HepG2 (cell line): Measurements from ENCODE around the gene MRPL14. TPM values are rescaled to one million over a fixed set of nuclear protein-coding genes. Genes with fewer than 3 reads are reported as not detected.

ENCODE experiments used
- PAWR ChIP-seq: sonication (generic); formaldehyde crosslinking; IDR thresholded peaks from 2 replicates; pipeline ENCODE4 v1.4.0; 2020; ENCODE audit warnings: missing genetic modification reagents, mild to moderate bottlenecking, borderline replicate concordance
- PRMT3 ChIP-seq: sonication (generic); formaldehyde crosslinking; IDR thresholded peaks from 2 replicates; pipeline ENCODE4 v1.8.1; 2022; ENCODE audit warnings: low read depth, mild to moderate bottlenecking, moderate library complexity, missing genetic modification reagents, borderline replicate concordance
- ZNF317 ChIP-seq: sonication (generic); formaldehyde crosslinking; IDR thresholded peaks from 2 replicates; pipeline ENCODE4 v1.5.0; 2020; ENCODE audit warnings: mild to moderate bottlenecking, missing genetic modification reagents
- polyA plus RNA-seq, 8 experiments: library from polyadenylated mRNA; depleted of rRNA in 3 of 8; stranded (reverse) in 7 of 8; unstranded in 1 of 8; fragments of >200 nt; fragmentation: Illumina TruSeq in 4 of 8; extraction: Trizol in 4 of 8; gene quantifications; 2 replicates each; pipeline versions ENCODE4 v1.2.1 to v1.2.3, GENCODE V29; 2011 to 2016; ENCODE audit warnings: low read depth in 4 of 8, missing spikeins in 1 of 8, mixed read lengths in 1 of 8; ENCODE audit not compliant: insufficient read depth in 1 of 8
- total RNA-seq, 5 experiments: library from RNA; depleted of rRNA; stranded (reverse); fragments of >200 nt; fragmentation: Illumina TruSeq; extraction: Trizol; gene quantifications; 2 replicates each; pipeline ENCODE4 v1.2.3, GENCODE V29; 2016; ENCODE audit warnings: low read depth in 1 of 5
- TF ChIP-seq, protein P1 (sequence below): sonication (generic); formaldehyde crosslinking; IDR thresholded peaks from 2 replicates; pipeline ENCODE4 v1.4.0; 2020; ENCODE audit warnings: mild to moderate bottlenecking, missing genetic modification reagents, borderline replicate concordance
- TF ChIP-seq, protein P2 (sequence below), 2 experiments: IDR thresholded peaks; 2 replicates each; pipeline ENCODE4 v1.6.1; 2011 to 2012; ENCODE audit warnings: low read length in 2 of 2, borderline replicate concordance in 1 of 2, low read depth in 1 of 2, mild to moderate bottlenecking in 1 of 2, moderate library complexity in 1 of 2
- TF ChIP-seq, protein P3 (sequence below): sonication (generic); formaldehyde crosslinking; conservative IDR thresholded peaks from 2 replicates; pipeline ENCODE4 v1.4.0; 2020; ENCODE audit warnings: mild to moderate bottlenecking, missing genetic modification reagents, moderate library complexity
- TF ChIP-seq, protein P4 (sequence below): sonication (generic); formaldehyde crosslinking; IDR thresholded peaks from 2 replicates; pipeline ENCODE4 v1.5.0; 2020; ENCODE audit warnings: mild to moderate bottlenecking, missing genetic modification reagents
- TF ChIP-seq, protein P5 (sequence below): sonication (generic); formaldehyde crosslinking; IDR thresholded peaks from 2 replicates; pipeline ENCODE4 v1.5.1; 2020; ENCODE audit warnings: missing genetic modification reagents, mild to moderate bottlenecking, borderline replicate concordance

Gene MRPL14
- total and polyA plus RNA-seq, 2 of the 13 experiments (the other 11 are each of a cell fraction or from before 2014, with no cell fraction given): 157 to 178 TPM

DNA sequence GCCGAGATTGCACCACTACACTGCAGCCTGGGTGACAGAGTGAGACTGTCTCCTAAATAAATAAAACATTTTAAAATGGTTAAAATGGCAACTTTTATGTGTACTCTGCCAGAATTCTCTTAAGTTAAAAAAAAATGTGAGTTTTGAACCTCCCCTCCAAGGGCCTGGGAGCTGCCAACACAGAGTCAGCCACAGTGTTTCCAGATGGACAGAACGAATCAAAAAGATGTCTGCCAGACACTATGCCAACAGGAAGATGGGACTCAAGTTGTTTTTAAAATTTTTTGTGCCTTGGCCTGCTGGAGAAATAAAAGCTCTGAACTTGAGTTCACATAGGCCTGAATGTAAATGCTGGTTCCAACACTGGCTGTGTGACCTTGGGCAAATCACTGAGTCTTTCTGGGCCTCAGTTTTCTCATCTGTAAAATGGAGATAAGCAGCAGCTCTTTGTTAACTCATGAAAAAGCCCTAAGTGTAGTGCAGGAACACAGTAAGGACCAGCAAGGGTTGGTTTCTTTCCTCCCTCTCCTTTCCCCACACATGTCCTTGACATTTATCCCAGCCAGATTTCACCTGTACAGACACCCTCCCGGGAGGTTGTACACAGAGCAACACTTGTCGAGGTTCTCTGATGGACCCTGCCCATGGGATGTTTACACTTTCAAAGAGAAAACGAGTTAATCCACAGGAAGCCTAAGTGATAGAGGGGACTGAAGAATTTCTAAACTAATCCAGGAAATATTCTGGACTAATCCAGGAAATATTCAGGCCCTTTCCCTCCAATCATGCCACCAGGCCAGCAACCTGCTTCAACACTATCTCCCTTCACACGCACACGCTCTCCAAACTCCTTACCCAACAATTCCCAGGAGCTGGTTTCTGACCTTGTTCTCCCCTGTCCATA is 35.0 kb downstream of the MRPL14 start (continued):
- TF ChIP-seq, protein P1, sequence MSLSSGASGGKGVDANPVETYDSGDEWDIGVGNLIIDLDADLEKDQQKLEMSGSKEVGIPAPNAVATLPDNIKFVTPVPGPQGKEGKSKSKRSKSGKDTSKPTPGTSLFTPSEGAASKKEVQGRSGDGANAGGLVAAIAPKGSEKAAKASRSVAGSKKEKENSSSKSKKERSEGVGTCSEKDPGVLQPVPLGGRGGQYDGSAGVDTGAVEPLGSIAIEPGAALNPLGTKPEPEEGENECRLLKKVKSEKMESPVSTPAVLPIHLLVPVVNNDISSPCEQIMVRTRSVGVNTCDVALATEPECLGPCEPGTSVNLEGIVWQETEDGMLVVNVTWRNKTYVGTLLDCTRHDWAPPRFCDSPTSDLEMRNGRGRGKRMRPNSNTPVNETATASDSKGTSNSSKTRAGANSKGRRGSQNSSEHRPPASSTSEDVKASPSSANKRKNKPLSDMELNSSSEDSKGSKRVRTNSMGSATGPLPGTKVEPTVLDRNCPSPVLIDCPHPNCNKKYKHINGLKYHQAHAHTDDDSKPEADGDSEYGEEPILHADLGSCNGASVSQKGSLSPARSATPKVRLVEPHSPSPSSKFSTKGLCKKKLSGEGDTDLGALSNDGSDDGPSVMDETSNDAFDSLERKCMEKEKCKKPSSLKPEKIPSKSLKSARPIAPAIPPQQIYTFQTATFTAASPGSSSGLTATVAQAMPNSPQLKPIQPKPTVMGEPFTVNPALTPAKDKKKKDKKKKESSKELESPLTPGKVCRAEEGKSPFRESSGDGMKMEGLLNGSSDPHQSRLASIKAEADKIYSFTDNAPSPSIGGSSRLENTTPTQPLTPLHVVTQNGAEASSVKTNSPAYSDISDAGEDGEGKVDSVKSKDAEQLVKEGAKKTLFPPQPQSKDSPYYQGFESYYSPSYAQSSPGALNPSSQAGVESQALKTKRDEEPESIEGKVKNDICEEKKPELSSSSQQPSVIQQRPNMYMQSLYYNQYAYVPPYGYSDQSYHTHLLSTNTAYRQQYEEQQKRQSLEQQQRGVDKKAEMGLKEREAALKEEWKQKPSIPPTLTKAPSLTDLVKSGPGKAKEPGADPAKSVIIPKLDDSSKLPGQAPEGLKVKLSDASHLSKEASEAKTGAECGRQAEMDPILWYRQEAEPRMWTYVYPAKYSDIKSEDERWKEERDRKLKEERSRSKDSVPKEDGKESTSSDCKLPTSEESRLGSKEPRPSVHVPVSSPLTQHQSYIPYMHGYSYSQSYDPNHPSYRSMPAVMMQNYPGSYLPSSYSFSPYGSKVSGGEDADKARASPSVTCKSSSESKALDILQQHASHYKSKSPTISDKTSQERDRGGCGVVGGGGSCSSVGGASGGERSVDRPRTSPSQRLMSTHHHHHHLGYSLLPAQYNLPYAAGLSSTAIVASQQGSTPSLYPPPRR: peak; percentile 92
- TF ChIP-seq, protein P2, sequence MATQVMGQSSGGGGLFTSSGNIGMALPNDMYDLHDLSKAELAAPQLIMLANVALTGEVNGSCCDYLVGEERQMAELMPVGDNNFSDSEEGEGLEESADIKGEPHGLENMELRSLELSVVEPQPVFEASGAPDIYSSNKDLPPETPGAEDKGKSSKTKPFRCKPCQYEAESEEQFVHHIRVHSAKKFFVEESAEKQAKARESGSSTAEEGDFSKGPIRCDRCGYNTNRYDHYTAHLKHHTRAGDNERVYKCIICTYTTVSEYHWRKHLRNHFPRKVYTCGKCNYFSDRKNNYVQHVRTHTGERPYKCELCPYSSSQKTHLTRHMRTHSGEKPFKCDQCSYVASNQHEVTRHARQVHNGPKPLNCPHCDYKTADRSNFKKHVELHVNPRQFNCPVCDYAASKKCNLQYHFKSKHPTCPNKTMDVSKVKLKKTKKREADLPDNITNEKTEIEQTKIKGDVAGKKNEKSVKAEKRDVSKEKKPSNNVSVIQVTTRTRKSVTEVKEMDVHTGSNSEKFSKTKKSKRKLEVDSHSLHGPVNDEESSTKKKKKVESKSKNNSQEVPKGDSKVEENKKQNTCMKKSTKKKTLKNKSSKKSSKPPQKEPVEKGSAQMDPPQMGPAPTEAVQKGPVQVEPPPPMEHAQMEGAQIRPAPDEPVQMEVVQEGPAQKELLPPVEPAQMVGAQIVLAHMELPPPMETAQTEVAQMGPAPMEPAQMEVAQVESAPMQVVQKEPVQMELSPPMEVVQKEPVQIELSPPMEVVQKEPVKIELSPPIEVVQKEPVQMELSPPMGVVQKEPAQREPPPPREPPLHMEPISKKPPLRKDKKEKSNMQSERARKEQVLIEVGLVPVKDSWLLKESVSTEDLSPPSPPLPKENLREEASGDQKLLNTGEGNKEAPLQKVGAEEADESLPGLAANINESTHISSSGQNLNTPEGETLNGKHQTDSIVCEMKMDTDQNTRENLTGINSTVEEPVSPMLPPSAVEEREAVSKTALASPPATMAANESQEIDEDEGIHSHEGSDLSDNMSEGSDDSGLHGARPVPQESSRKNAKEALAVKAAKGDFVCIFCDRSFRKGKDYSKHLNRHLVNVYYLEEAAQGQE (IDR thresholded peaks at IDR 0.05; ENCODE audit: borderline replicate concordance in 1 of 2, low read depth in 1 of 2, low read length in 2 of 2): peak in 1 of 2 experiments; percentile 75; a peak in 1 of 4 replicates
- TF ChIP-seq PAWR (CRISPR knock-in tag): no peak
- TF ChIP-seq, protein P3, sequence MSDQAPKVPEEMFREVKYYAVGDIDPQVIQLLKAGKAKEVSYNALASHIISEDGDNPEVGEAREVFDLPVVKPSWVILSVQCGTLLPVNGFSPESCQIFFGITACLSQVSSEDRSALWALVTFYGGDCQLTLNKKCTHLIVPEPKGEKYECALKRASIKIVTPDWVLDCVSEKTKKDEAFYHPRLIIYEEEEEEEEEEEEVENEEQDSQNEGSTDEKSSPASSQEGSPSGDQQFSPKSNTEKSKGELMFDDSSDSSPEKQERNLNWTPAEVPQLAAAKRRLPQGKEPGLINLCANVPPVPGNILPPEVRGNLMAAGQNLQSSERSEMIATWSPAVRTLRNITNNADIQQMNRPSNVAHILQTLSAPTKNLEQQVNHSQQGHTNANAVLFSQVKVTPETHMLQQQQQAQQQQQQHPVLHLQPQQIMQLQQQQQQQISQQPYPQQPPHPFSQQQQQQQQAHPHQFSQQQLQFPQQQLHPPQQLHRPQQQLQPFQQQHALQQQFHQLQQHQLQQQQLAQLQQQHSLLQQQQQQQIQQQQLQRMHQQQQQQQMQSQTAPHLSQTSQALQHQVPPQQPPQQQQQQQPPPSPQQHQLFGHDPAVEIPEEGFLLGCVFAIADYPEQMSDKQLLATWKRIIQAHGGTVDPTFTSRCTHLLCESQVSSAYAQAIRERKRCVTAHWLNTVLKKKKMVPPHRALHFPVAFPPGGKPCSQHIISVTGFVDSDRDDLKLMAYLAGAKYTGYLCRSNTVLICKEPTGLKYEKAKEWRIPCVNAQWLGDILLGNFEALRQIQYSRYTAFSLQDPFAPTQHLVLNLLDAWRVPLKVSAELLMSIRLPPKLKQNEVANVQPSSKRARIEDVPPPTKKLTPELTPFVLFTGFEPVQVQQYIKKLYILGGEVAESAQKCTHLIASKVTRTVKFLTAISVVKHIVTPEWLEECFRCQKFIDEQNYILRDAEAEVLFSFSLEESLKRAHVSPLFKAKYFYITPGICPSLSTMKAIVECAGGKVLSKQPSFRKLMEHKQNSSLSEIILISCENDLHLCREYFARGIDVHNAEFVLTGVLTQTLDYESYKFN (CRISPR knock-in tag): peak; percentile 99
- TF ChIP-seq, protein P4, sequence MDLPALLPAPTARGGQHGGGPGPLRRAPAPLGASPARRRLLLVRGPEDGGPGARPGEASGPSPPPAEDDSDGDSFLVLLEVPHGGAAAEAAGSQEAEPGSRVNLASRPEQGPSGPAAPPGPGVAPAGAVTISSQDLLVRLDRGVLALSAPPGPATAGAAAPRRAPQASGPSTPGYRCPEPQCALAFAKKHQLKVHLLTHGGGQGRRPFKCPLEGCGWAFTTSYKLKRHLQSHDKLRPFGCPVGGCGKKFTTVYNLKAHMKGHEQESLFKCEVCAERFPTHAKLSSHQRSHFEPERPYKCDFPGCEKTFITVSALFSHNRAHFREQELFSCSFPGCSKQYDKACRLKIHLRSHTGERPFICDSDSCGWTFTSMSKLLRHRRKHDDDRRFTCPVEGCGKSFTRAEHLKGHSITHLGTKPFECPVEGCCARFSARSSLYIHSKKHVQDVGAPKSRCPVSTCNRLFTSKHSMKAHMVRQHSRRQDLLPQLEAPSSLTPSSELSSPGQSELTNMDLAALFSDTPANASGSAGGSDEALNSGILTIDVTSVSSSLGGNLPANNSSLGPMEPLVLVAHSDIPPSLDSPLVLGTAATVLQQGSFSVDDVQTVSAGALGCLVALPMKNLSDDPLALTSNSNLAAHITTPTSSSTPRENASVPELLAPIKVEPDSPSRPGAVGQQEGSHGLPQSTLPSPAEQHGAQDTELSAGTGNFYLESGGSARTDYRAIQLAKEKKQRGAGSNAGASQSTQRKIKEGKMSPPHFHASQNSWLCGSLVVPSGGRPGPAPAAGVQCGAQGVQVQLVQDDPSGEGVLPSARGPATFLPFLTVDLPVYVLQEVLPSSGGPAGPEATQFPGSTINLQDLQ (CRISPR knock-in tag): no peak
- TF ChIP-seq, protein P5, sequence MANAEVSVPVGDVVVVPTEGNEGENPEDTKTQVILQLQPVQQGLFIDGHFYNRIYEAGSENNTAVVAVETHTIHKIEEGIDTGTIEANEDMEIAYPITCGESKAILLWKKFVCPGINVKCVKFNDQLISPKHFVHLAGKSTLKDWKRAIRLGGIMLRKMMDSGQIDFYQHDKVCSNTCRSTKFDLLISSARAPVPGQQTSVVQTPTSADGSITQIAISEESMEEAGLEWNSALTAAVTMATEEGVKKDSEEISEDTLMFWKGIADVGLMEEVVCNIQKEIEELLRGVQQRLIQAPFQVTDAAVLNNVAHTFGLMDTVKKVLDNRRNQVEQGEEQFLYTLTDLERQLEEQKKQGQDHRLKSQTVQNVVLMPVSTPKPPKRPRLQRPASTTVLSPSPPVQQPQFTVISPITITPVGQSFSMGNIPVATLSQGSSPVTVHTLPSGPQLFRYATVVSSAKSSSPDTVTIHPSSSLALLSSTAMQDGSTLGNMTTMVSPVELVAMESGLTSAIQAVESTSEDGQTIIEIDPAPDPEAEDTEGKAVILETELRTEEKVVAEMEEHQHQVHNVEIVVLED (CRISPR knock-in tag): 0 out of 2 replicates have a peak, but pooled peaks have one; percentile 22
- TF ChIP-seq ZNF317 (CRISPR knock-in tag): peak; percentile 41; the same call in 1 of the 2 replicates
- TF ChIP-seq PRMT3 (CRISPR knock-in tag): no peak
